ENCODE measurements around the gene VKORC1.

DNA sequence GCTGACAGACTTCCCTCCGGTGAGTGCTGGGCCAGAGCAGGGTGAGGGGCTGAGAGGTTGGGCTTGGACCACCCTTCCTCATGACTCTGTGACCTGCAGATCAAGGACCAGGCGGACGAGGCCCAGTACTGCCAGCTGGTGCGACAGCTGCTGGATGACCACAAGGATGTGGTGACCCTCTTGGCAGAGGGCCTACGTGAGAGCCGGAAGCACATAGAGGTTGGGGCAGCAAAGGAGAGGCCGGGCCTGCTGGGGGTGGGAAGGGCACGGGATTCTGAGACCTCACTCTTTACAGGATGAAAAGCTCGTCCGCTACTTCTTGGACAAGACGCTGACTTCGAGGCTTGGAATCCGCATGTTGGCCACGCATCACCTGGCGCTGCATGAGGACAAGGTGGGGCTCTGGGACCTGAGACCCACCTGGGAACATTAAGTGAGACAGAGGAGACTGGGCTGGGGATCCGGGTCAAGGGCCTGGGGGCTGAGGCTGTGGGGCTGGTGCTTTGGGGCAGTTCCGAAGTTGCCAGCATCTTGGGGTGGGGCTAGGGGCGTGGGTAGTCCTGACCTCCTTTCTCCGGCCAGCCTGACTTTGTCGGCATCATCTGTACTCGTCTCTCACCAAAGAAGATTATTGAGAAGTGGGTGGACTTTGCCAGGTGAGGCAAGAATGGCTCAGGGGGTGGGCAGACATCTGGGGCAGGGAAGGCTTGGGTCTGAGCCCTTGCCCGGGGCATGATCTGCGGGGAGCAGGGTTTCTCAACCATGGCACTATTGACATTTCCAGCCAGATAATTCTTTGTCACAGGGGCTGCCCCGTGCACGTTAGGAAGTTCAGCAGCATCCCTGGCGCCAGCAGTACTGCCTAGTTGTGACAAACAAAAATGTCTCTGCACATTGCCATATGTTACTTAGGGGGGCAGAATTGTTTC, 15.8 kb upstream of the VKORC1 start:
- TF ChIP-seq TCF4 (CRISPR knock-in tag; IDR thresholded peaks at IDR 0.05; ENCODE audit: borderline replicate concordance) (no peak), ZFP30 (CRISPR knock-in tag; IDR thresholded peaks at IDR 0.05) (no peak), GLIS3 (CRISPR knock-in tag; IDR thresholded peaks at IDR 0.05) (no peak), ZNF8 (CRISPR knock-in tag; IDR thresholded peaks at IDR 0.05) (no peak), ZC3H10 (CRISPR knock-in tag; IDR thresholded peaks at IDR 0.05) (no peak)
- TF ChIP-seq, protein P1, sequence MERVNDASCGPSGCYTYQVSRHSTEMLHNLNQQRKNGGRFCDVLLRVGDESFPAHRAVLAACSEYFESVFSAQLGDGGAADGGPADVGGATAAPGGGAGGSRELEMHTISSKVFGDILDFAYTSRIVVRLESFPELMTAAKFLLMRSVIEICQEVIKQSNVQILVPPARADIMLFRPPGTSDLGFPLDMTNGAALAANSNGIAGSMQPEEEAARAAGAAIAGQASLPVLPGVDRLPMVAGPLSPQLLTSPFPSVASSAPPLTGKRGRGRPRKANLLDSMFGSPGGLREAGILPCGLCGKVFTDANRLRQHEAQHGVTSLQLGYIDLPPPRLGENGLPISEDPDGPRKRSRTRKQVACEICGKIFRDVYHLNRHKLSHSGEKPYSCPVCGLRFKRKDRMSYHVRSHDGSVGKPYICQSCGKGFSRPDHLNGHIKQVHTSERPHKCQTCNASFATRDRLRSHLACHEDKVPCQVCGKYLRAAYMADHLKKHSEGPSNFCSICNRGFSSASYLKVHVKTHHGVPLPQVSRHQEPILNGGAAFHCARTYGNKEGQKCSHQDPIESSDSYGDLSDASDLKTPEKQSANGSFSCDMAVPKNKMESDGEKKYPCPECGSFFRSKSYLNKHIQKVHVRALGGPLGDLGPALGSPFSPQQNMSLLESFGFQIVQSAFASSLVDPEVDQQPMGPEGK (CRISPR knock-in tag; IDR thresholded peaks at IDR 0.05; ENCODE audit: borderline replicate concordance) = no peak

Data from SK-N-SH treated with all-trans-retinoic acid at 6 μM for 48 hours (cell line).